GM12873 (cell line): Measurements from ENCODE around the gene CLEC16A.

Experiments used
- CTCF ChIP-seq: IDR thresholded peaks from 2 replicates; pipeline ENCODE4 v1.5.1; 2012; ENCODE audit warnings: low read depth, mild to moderate bottlenecking, moderate library complexity, low read length, control low read depth; ENCODE audit not compliant: insufficient read depth; ENCODE audit errors: missing control alignments

The CLEC16A gene

GRCh38 chr16:11050536-11050935, 106.2 kb downstream of the CLEC16A start:
- TF ChIP-seq CTCF = no peak

GRCh38 chr16:11050944-11051343, 106.6 kb downstream of the CLEC16A start:
- no peak for TF ChIP-seq CTCF

- no peak for TF ChIP-seq CTCF
Measured at GRCh38 chr16:11051430-11051829, 107.1 kb downstream of the CLEC16A start.

GRCh38 chr16:11051879-11052808, 107.8 kb downstream of the CLEC16A start:
- TF ChIP-seq CTCF = no peak

- no peak for TF ChIP-seq CTCF
Measured at GRCh38 chr16:11053916-11054460, 109.6 kb downstream of the CLEC16A start.

GRCh38 chr16:11056090-11056992, 112.0 kb downstream of the CLEC16A start:
- TF ChIP-seq CTCF = no peak
